GM10266 (cell line): ENCODE data around the gene KRT39.

ENCODE experiments used
- DNase-seq: peaks from one replicate; pipeline ENCODE4 v3.0.0; 2012; ENCODE audit errors: extremely low spot score
- CTCF ChIP-seq: IDR thresholded peaks from 2 replicates; pipeline ENCODE4 v1.5.1; 2012; ENCODE audit warnings: mild to moderate bottlenecking, low read depth; ENCODE audit not compliant: control insufficient read depth, insufficient read depth; ENCODE audit errors: missing control alignments

KRT39 gene

GRCh38 chr17:40981115-40981514 lies 14.4 kb upstream of the KRT39 start:
- no peak for DNase-seq
- TF ChIP-seq CTCF: no peak

- TF ChIP-seq CTCF: no peak
- no peak for DNase-seq
These were observed 13.8 kb upstream of the KRT39 start for GRCh38 chr17:40980596-40980995.

GRCh38 chr17:40980117-40980516 lies 13.4 kb upstream of the KRT39 start:
- no peak for TF ChIP-seq CTCF
- no peak for DNase-seq

GRCh38 chr17:40978575-40979151 lies 11.9 kb upstream of the KRT39 start:
- DNase-seq: no peak
- no peak for TF ChIP-seq CTCF

- no peak for TF ChIP-seq CTCF
- no peak for DNase-seq
These were observed 8.8 kb upstream of the KRT39 start for GRCh38 chr17:40975516-40975915.

GRCh38 chr17:40974366-40974765 lies 7.6 kb upstream of the KRT39 start:
- DNase-seq: no peak
- TF ChIP-seq CTCF: no peak

GRCh38 chr17:40967582-40967981 lies 834 bp upstream of the KRT39 start:
- no peak for DNase-seq
- TF ChIP-seq CTCF: no peak
